Glutamatergic neuron (in vitro differentiated cells): Measurements from ENCODE around the gene FYCO1. TPM values are rescaled to one million over a fixed set of nuclear protein-coding genes. Genes with fewer than 3 reads are reported as not detected.

Experiments used
- DNase-seq: peaks from one replicate; pipeline ENCODE4 v3.0.0; 2022
- H3K27ac Mint-ChIP-seq: one replicate; pipeline ENCODE4 v1.8.0; 2020; ENCODE audit warnings: mild to moderate bottlenecking, mixed read lengths, inconsistent platforms; ENCODE audit not compliant: unreplicated experiment
- H3K27me3 Mint-ChIP-seq: one replicate; pipeline ENCODE4 v1.8.0; 2020; ENCODE audit warnings: mild to moderate bottlenecking, moderate library complexity, mixed read lengths, inconsistent platforms; ENCODE audit not compliant: unreplicated experiment
- H3K36me3 Mint-ChIP-seq: one replicate; pipeline ENCODE4 v1.8.0; 2020; ENCODE audit warnings: mild to moderate bottlenecking, mixed read lengths, inconsistent platforms; ENCODE audit not compliant: unreplicated experiment
- H3K4me1 Mint-ChIP-seq: one replicate; pipeline ENCODE4 v1.8.0; 2020; ENCODE audit warnings: mild to moderate bottlenecking, low read depth, mixed read lengths, inconsistent platforms; ENCODE audit not compliant: unreplicated experiment
- H3K4me3 Mint-ChIP-seq: one replicate; pipeline ENCODE4 v1.8.0; 2020; ENCODE audit warnings: mild to moderate bottlenecking, mixed read lengths, inconsistent platforms; ENCODE audit not compliant: unreplicated experiment
- H3K9me3 Mint-ChIP-seq: one replicate; pipeline ENCODE4 v1.8.0; 2020; ENCODE audit warnings: mild to moderate bottlenecking, moderate library complexity, mixed read lengths, inconsistent platforms; ENCODE audit not compliant: unreplicated experiment
- CTCF ChIP-seq: fragments of 200-600 bp; sonication (generic); IDR thresholded peaks from one replicate; pipeline ENCODE4 v1.5.0; 2021; ENCODE audit not compliant: partially characterized antibody, unreplicated experiment
- total RNA-seq: library from RNA; stranded (reverse); fragmentation: NEBNext Ultra II Directional; extraction: Animal tissue kit (Norgen Biotek cat#: 25700); gene quantifications from one replicate; pipeline ENCODE4 v1.2.1, GENCODE V29; 2021; ENCODE audit not compliant: unreplicated experiment

Gene FYCO1
- total RNA-seq, 1 donor from 2014 or later, result 3.8 TPM

- peaks cover 1% of the 10 kb centered on the region for H3K27me3 Mint-ChIP-seq
- DNase-seq, result no peak
- peaks cover 3% of the 10 kb centered on the region for H3K4me1 Mint-ChIP-seq
- H3K4me3 Mint-ChIP-seq, result no peak overlapping the region
- no peaks in the 10 kb centered on the region for H3K36me3 Mint-ChIP-seq
- TF ChIP-seq CTCF, result no peak
- no peak overlapping the region for H3K27ac Mint-ChIP-seq
- peaks cover 2% of the 10 kb centered on the region for H3K9me3 Mint-ChIP-seq
Measured at GRCh38 chr3:45987368-45988291, 8.0 kb downstream of the FYCO1 start.

GRCh38 chr3:45986303-45986982, 9.2 kb downstream of the FYCO1 start:
- no peak overlapping the region for H3K4me3 Mint-ChIP-seq
- no peaks in the 10 kb centered on the region for H3K36me3 Mint-ChIP-seq
- H3K4me1 Mint-ChIP-seq, result peaks cover 1% of the 10 kb centered on the region
- DNase-seq, result no peak
- peaks cover under 1% of the 10 kb centered on the region for H3K9me3 Mint-ChIP-seq
- H3K27ac Mint-ChIP-seq, result no peak overlapping the region
- TF ChIP-seq CTCF, result no peak
- H3K27me3 Mint-ChIP-seq, result peaks cover 1% of the 10 kb centered on the region

GRCh38 chr3:45985532-45986302, 9.9 kb downstream of the FYCO1 start:
- no peak for TF ChIP-seq CTCF
- H3K9me3 Mint-ChIP-seq, result no peaks in the 10 kb centered on the region
- H3K4me1 Mint-ChIP-seq, result peaks cover 1% of the 10 kb centered on the region
- H3K4me3 Mint-ChIP-seq, result no peak overlapping the region
- no peak overlapping the region for H3K27ac Mint-ChIP-seq
- H3K36me3 Mint-ChIP-seq, result no peaks in the 10 kb centered on the region
- no peak for DNase-seq
- peaks cover 1% of the 10 kb centered on the region for H3K27me3 Mint-ChIP-seq

- DNase-seq, result no peak
- Mint-ChIP-seq H3K27me3 (peaks cover 1% of the 10 kb centered on the region), H3K36me3 (no peaks in the 10 kb centered on the region), H3K27ac (no peak overlapping the region), H3K4me3 (no peak overlapping the region), H3K4me1 (peaks cover 1% of the 10 kb centered on the region), H3K9me3 (no peaks in the 10 kb centered on the region)
- TF ChIP-seq CTCF, result no peak
Measured at GRCh38 chr3:45984331-45985312, 11.0 kb downstream of the FYCO1 start.
